Measurements from ENCODE around the gene DHFR2.

DHFR2 gene

DNA sequence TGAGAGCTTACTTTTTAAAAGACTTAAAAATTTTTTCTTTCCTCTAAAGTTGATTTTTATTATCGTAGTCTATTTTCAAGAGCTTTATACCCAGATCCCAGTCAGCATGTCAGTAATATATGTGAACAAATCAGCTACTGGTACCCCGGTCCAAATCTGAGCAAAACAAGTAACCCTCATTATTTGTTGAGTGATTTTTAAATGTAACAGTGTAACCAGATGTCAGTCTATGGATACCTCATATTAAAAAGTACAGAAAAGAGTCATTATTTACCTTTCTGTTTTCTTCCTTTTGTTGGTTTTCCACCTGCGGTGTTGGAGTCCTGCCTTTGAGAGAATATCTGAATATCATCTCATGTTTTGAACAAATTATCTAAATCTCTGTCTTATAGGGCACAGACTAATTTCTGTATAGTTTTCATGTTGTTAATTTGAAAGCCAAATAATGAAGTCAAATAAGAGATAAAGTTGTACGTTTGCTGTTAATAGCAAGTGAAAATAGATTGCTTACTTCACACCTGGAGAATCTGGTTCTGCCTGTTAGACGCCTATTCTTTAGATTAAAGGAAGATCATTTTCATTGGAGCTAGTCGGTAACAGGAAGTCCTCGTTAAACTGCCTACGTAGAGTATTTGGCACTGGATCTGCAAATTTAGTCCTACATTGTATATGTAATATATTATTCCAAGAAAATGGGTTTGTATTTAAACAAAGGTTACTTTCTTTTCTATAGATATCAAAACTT lies 34.5 kb downstream of the DHFR2 start, which contains the start of gene STX19:
Gene STX19 (minus strand): TSS at position 505 of the 745 bp plus-strand sequence. CDS start 13,328 bp downstream, outside the sequence.
- TF ChIP-seq, protein P1, sequence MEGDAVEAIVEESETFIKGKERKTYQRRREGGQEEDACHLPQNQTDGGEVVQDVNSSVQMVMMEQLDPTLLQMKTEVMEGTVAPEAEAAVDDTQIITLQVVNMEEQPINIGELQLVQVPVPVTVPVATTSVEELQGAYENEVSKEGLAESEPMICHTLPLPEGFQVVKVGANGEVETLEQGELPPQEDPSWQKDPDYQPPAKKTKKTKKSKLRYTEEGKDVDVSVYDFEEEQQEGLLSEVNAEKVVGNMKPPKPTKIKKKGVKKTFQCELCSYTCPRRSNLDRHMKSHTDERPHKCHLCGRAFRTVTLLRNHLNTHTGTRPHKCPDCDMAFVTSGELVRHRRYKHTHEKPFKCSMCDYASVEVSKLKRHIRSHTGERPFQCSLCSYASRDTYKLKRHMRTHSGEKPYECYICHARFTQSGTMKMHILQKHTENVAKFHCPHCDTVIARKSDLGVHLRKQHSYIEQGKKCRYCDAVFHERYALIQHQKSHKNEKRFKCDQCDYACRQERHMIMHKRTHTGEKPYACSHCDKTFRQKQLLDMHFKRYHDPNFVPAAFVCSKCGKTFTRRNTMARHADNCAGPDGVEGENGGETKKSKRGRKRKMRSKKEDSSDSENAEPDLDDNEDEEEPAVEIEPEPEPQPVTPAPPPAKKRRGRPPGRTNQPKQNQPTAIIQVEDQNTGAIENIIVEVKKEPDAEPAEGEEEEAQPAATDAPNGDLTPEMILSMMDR (IDR thresholded peaks at IDR 0.05), result no peak

DNA sequence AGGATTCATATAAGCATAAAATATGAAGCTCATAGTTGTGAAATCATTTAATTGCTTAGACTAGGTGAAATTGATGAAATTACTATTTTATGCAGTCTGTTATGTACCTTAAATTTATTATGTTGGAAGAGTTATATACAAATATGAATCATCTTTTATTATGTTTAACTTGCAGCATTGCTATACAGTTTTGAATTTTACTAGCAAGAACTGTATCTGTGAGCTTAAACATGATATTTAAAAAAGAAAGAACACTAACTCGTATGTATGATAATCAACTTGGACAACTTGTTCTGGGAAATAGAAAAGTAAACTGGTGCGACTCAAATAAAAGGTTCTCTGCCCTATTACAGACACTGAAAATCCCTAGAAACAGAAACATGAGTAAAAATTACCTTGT lies 36.1 kb downstream of the DHFR2 start:
- TF ChIP-seq, protein P1 (IDR thresholded peaks at IDR 0.05), result no peak

GRCh38 chr3:94024385-94024784 lies 38.3 kb downstream of the DHFR2 start:
- TF ChIP-seq, protein P1 (IDR thresholded peaks at IDR 0.05), result no peak

- TF ChIP-seq, protein P1 (IDR thresholded peaks at IDR 0.05), result no peak
These were observed 42.4 kb downstream of the DHFR2 start for GRCh38 chr3:94020293-94020692.

- TF ChIP-seq, protein P1 (IDR thresholded peaks at IDR 0.05), result no peak
These were observed 43.1 kb downstream of the DHFR2 start for GRCh38 chr3:94019659-94020058.

GRCh38 chr3:94015025-94015424 lies 47.7 kb downstream of the DHFR2 start:
- TF ChIP-seq, protein P1 (IDR thresholded peaks at IDR 0.05), result no peak

- TF ChIP-seq, protein P1 (IDR thresholded peaks at IDR 0.05), result no peak
These were observed 50.5 kb downstream of the DHFR2 start for GRCh38 chr3:94012185-94012584.

All from LNCAP (cell line).